Islet of Langerhans (tissue), 1 donor: ENCODE measurements around the gene LAMC2.

ENCODE experiments used
- FAIRE-seq: peaks from one replicate; lab custom pipeline; 2011; peaks lifted over from hg19 to GRCh38; lab: Jason Lieb, UNC

LAMC2 gene

GRCh38 chr1:183214021-183214970, 28.2 kb downstream of the LAMC2 start:
- FAIRE-seq: no peak

DNA sequence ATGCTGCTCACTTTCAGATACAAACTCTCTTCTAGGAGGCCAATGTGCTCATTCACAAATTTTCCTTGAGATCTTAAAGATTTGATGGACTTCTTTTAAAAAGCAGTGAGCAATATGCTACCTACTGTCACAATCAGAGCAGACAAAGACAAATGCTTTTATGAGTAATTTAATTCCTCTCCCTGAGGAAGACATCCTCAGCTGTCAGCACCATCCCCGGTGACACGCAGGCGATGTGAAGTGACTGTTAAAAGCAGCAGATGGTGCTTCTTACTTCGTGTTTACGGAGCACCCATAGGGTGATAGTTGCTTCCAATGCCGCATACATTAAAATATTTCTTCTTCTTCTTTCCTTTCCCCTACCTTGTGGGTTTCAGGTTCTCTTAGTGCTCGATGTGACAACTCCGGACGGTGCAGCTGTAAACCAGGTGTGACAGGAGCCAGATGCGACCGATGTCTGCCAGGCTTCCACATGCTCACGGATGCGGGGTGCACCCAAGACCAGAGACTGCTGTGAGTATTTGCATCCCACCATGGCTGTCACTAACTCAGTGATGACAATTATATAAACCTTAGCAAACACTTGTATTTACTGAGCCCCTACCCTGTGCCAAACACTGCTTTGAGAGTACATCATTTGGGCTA, 29.1 kb downstream of the LAMC2 start:
- FAIRE-seq: no peak

GRCh38 chr1:183215936-183216335, 29.9 kb downstream of the LAMC2 start:
- FAIRE-seq: no peak

GRCh38 chr1:183218027-183218618, 32.1 kb downstream of the LAMC2 start:
- no peak for FAIRE-seq

DNA sequence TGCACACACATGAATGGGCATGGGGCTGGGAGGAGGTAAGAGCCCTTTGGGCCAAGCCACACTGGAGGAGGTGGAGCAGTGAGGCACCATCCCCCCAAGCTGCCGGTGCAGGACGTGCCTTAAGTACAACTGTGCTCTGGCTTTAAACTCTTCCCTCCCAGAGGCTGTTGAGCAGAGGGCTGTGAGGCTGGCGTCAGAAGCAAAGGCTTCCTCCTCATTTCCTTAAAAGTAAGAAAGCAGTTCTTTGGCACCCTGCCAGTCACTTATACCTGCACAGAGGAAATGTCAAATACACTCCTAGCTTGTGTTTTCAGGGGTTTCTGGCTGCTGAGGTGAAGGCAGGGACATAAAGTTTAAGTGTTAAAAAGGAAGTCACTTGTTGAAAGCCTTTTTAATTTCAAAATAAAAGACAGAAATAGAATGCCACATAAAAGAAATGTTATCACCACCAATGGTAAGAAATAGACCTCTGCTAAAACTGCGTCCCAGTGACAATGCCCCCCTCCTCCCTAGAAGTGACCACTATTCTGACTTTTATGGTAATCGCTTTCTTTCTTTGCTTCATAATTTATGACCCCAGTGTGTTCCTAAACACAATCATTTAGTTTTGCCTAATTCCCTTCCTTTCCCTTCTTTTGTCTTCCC, 33.0 kb downstream of the LAMC2 start:
- FAIRE-seq: no peak

DNA sequence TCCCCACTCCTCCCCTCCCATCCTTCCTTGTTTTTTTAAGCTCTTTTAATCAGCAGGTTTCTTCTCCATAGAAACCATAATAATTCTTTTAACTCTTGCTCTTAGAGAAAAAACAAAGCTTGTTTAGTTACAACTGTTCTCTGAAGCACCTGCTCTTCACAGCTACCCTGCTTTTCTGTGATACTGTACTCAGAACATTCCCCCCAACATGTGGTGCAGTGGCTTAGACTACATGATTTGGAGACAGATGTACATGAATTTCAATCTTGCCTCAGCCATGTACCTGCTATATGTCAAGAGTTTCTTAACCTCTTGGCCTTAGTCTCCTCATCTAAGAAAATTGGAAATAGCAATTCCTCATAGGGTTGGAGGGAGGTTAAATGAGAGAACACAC, 33.5 kb downstream of the LAMC2 start:
- no peak for FAIRE-seq

GRCh38 chr1:183222909-183223308, 36.8 kb downstream of the LAMC2 start:
- FAIRE-seq: no peak

DNA sequence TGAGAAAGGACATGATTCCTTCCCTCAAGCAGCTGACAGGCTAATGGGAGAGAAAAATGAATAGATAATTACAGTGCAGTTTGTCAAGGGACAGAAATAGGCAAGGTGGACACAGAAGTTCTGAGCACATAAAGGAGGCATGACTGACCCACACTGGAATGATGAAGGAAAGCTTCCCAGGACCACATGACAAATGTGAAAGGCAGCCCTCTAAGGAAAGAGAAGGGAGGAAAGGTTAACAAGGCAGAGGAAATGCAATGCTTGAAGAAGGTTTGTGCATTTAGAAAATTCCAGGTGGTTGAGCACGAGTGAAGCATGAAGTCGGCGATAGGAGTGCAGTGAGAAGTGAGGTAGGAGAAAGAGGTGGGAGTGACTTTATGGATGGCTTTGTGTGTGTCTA, 37.4 kb downstream of the LAMC2 start:
- no peak for FAIRE-seq

GRCh38 chr1:183226361-183226760, 40.3 kb downstream of the LAMC2 start:
- FAIRE-seq: no peak

- FAIRE-seq: no peak
Observed at GRCh38 chr1:183226963-183227362, 40.9 kb downstream of the LAMC2 start.

- FAIRE-seq: no peak
Observed at GRCh38 chr1:183227422-183228346, 41.6 kb downstream of the LAMC2 start.

DNA sequence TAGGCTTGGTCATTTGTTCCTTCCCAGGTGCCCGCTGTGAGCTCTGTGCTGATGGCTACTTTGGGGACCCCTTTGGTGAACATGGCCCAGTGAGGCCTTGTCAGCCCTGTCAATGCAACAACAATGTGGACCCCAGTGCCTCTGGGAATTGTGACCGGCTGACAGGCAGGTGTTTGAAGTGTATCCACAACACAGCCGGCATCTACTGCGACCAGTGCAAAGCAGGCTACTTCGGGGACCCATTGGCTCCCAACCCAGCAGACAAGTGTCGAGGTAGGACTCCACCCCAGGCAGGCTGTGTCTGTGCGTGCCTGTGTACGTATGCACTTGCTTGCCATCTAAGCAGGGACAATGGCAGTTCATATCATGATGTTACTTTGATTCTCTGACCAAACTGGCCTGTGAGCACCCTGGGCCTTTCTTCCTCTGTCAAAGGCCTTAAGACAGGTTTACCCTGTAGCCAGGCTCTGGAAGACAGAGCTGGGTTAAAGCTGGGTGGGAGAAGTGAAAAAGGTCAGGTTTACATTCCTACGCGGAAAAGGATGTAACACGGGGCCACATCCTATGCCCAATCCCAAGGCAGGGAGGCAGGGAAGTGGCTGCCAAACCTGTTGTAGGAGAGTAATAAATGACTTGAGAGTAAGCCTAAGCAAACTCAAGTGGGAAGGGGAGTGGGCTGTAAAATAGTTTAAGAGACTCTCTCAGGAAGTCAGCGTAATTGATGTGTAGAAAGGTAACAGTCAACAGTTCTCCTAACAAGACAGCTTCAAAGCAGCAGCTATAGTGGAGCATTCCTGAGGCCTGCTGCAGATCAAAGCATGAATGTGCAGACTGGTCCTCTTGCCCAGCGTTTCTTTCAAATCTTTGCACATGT, 42.5 kb downstream of the LAMC2 start:
- no peak for FAIRE-seq

DNA sequence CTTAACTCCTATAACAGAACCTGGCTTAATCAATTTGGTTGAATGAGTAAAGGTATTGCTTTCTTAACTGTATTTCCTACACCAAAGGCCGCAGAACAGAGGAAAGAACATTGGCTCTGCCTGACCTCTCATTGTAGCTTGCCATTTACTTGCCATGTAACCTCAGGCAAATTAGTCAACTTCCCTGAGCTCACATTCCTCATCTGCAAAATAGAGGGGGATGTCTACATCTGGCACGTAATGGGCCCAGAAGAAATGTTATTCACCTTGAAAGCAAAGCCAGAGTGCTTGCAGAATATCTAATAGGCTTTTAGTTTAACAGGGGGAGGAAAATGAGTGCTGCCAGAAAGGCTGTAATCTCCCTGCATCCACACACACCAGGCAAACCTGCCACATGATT, 44.3 kb downstream of the LAMC2 start:
- FAIRE-seq: no peak

DNA sequence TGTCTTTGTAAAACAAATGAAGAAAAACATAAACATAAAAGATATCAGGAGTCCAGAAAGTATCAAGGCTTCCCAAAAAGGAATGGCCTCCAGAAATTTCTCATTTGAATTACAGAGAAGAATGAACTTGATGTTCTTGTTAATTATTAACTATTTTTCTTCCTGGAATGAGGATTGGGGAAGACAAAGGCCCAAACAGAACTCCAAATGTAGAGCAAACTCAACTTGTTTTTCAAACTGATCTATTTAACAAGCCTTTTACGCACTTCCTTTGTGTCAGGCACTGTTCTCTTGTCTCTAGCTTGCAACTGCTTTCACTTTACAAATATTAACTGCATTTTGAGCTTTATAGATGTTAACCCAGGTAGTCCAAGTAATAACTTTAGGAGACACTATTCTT, 45.5 kb downstream of the LAMC2 start:
- FAIRE-seq: no peak

GRCh38 chr1:183233113-183233512, 47.0 kb downstream of the LAMC2 start:
- no peak for FAIRE-seq

- FAIRE-seq: no peak
Observed at GRCh38 chr1:183234660-183235476, 48.8 kb downstream of the LAMC2 start.

DNA sequence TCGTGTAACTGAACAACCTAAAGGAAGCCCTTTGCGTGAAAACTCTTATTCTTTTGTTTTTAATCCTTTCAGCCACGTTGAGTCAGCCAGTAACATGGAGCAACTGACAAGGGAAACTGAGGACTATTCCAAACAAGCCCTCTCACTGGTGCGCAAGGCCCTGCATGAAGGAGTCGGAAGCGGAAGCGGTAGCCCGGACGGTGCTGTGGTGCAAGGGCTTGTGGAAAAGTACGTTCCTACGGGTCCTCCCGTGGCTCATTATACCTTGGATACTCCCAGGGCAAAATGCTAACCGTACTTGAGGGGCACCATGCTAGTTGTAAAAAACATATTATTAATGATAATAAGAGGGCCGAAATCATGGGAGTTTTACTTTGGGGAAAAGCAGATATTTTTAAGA, 49.4 kb downstream of the LAMC2 start:
- FAIRE-seq: no peak

- no peak for FAIRE-seq
Observed at GRCh38 chr1:183236158-183236725, 50.2 kb downstream of the LAMC2 start.

GRCh38 chr1:183237046-183237445, 51.0 kb downstream of the LAMC2 start:
- no peak for FAIRE-seq
